ENCODE data around the gene HDAC11. TPM values are rescaled to one million over a fixed set of nuclear protein-coding genes. Genes with fewer than 3 reads are reported as not detected.

Gene HDAC11
- total and polyA plus RNA-seq, 9 donors, result 14.9 to 20.2 (median 17.4) TPM

- Histone ChIP-seq H3K4me3 (ENCODE audit: low read length) (no peak overlapping the region), H3K36me3 (ENCODE audit: control insufficient read depth, insufficient read depth, low read length) (no peaks in the 10 kb centered on the region), H3K27me3 (ENCODE audit: control insufficient read depth, insufficient read depth, low read length) (no peaks in the 10 kb centered on the region), H3K27ac (ENCODE audit: low read length) (no peak overlapping the region), H3K9me3 (replicated peaks; ENCODE audit: control insufficient read depth, low read depth, low read length) (no peaks in the 10 kb centered on the region), H3K4me1 (ENCODE audit: control insufficient read depth, insufficient read depth, low read length) (peaks cover 10% of the 10 kb centered on the region)
- 28% methylated on average over 6 of the region's 12 CpGs for WGBS (ENCODE audit: insufficient coverage)
- peak; percentile 81 for DNase-seq
Measured at GRCh38 chr3:13452490-13453335, 27.4 kb upstream of the HDAC11 start.

GRCh38 chr3:13455644-13456043 lies 24.5 kb upstream of the HDAC11 start:
- no peaks in the 10 kb centered on the region for H3K36me3 ChIP-seq (ENCODE audit: control insufficient read depth, insufficient read depth, low read length)
- no peak for DNase-seq
- no peak overlapping the region for H3K4me3 ChIP-seq (ENCODE audit: low read length)
- H3K27ac ChIP-seq (ENCODE audit: low read length), result no peak overlapping the region
- 75% methylated on average over 2 of the region's 6 CpGs for WGBS (ENCODE audit: insufficient coverage)
- peaks cover 18% of the 10 kb centered on the region for H3K4me1 ChIP-seq (ENCODE audit: control insufficient read depth, insufficient read depth, low read length)
- H3K27me3 ChIP-seq (ENCODE audit: control insufficient read depth, insufficient read depth, low read length), result peaks cover 2% of the 10 kb centered on the region
- H3K9me3 ChIP-seq (replicated peaks; ENCODE audit: control insufficient read depth, low read depth, low read length), result no peaks in the 10 kb centered on the region

GRCh38 chr3:13457593-13457992 lies 22.5 kb upstream of the HDAC11 start:
- Histone ChIP-seq H3K4me1 (ENCODE audit: control insufficient read depth, insufficient read depth, low read length) (peaks cover 11% of the 10 kb centered on the region), H3K4me3 (ENCODE audit: low read length) (no peak overlapping the region), H3K36me3 (ENCODE audit: control insufficient read depth, insufficient read depth, low read length) (no peaks in the 10 kb centered on the region), H3K27me3 (ENCODE audit: control insufficient read depth, insufficient read depth, low read length) (peaks cover 2% of the 10 kb centered on the region), H3K9me3 (replicated peaks; ENCODE audit: control insufficient read depth, low read depth, low read length) (no peaks in the 10 kb centered on the region), H3K27ac (ENCODE audit: low read length) (no peak overlapping the region)
- 88% methylated on average over 3 of the region's 4 CpGs for WGBS (ENCODE audit: insufficient coverage)
- no peak for DNase-seq

GRCh38 chr3:13459605-13460340 lies 20.3 kb upstream of the HDAC11 start:
- H3K27ac ChIP-seq (ENCODE audit: low read length), result no peak overlapping the region
- H3K27me3 ChIP-seq (ENCODE audit: control insufficient read depth, insufficient read depth, low read length), result peaks cover 4% of the 10 kb centered on the region
- no peaks in the 10 kb centered on the region for H3K9me3 ChIP-seq (replicated peaks; ENCODE audit: control insufficient read depth, low read depth, low read length)
- H3K4me3 ChIP-seq (ENCODE audit: low read length), result no peak overlapping the region
- H3K36me3 ChIP-seq (ENCODE audit: control insufficient read depth, insufficient read depth, low read length), result no peaks in the 10 kb centered on the region
- peaks cover 29% of the 10 kb centered on the region for H3K4me1 ChIP-seq (ENCODE audit: control insufficient read depth, insufficient read depth, low read length)
- 65% methylated on average over 4 of the region's 9 CpGs for WGBS (ENCODE audit: insufficient coverage)
- no peak for DNase-seq

GRCh38 chr3:13460341-13460736 lies 19.8 kb upstream of the HDAC11 start:
- H3K4me1 ChIP-seq (ENCODE audit: control insufficient read depth, insufficient read depth, low read length), result peaks cover 32% of the 10 kb centered on the region
- H3K27ac ChIP-seq (ENCODE audit: low read length), result no peak overlapping the region
- whole genome bisulfite sequencing (ENCODE audit: insufficient coverage), result 100% methylated on average over 1 of the region's 7 CpGs
- H3K27me3 ChIP-seq (ENCODE audit: control insufficient read depth, insufficient read depth, low read length), result peaks cover 4% of the 10 kb centered on the region
- H3K4me3 ChIP-seq (ENCODE audit: low read length), result no peak overlapping the region
- no peaks in the 10 kb centered on the region for H3K9me3 ChIP-seq (replicated peaks; ENCODE audit: control insufficient read depth, low read depth, low read length)
- H3K36me3 ChIP-seq (ENCODE audit: control insufficient read depth, insufficient read depth, low read length), result no peaks in the 10 kb centered on the region
- DNase-seq, result no peak

- H3K27me3 ChIP-seq (ENCODE audit: control insufficient read depth, insufficient read depth, low read length), result peaks cover 4% of the 10 kb centered on the region
- no peaks in the 10 kb centered on the region for H3K9me3 ChIP-seq (replicated peaks; ENCODE audit: control insufficient read depth, low read depth, low read length)
- peaks cover 36% of the 10 kb centered on the region for H3K4me1 ChIP-seq (ENCODE audit: control insufficient read depth, insufficient read depth, low read length)
- peak; percentile 34 for DNase-seq
- H3K27ac ChIP-seq (ENCODE audit: low read length), result no peak overlapping the region
- no peak overlapping the region for H3K4me3 ChIP-seq (ENCODE audit: low read length)
- no peaks in the 10 kb centered on the region for H3K36me3 ChIP-seq (ENCODE audit: control insufficient read depth, insufficient read depth, low read length)
- 20% methylated on average over 7 of the region's 14 CpGs for WGBS (ENCODE audit: insufficient coverage)
Measured at GRCh38 chr3:13461169-13462124, 18.7 kb upstream of the HDAC11 start.

- Histone ChIP-seq H3K4me3 (ENCODE audit: low read length) (no peak overlapping the region), H3K27ac (ENCODE audit: low read length) (no peak overlapping the region), H3K9me3 (replicated peaks; ENCODE audit: control insufficient read depth, low read depth, low read length) (no peaks in the 10 kb centered on the region), H3K27me3 (ENCODE audit: control insufficient read depth, insufficient read depth, low read length) (peaks cover 4% of the 10 kb centered on the region), H3K4me1 (ENCODE audit: control insufficient read depth, insufficient read depth, low read length) (peaks cover 36% of the 10 kb centered on the region), H3K36me3 (ENCODE audit: control insufficient read depth, insufficient read depth, low read length) (no peaks in the 10 kb centered on the region)
- 88% methylated on average over 6 of the region's 8 CpGs for WGBS (ENCODE audit: insufficient coverage)
- DNase-seq, result no peak
Measured at GRCh38 chr3:13462125-13462629, 17.9 kb upstream of the HDAC11 start.

GRCh38 chr3:13462822-13463221 lies 17.3 kb upstream of the HDAC11 start:
- peak; percentile 49 for DNase-seq
- WGBS (ENCODE audit: insufficient coverage), result 88% methylated on average over 3 of the region's 5 CpGs
- no peak overlapping the region for H3K4me3 ChIP-seq (ENCODE audit: low read length)
- H3K9me3 ChIP-seq (replicated peaks; ENCODE audit: control insufficient read depth, low read depth, low read length), result no peaks in the 10 kb centered on the region
- H3K4me1 ChIP-seq (ENCODE audit: control insufficient read depth, insufficient read depth, low read length), result peaks cover 36% of the 10 kb centered on the region
- H3K27ac ChIP-seq (ENCODE audit: low read length), result peak overlapping the region; percentile 45
- H3K27me3 ChIP-seq (ENCODE audit: control insufficient read depth, insufficient read depth, low read length), result peaks cover 4% of the 10 kb centered on the region
- no peaks in the 10 kb centered on the region for H3K36me3 ChIP-seq (ENCODE audit: control insufficient read depth, insufficient read depth, low read length)

GRCh38 chr3:13463618-13464400 lies 16.3 kb upstream of the HDAC11 start:
- DNase-seq, result peak; percentile 60
- Histone ChIP-seq H3K4me1 (ENCODE audit: control insufficient read depth, insufficient read depth, low read length) (peaks cover 36% of the 10 kb centered on the region), H3K27ac (ENCODE audit: low read length) (peak overlapping the region; percentile 45), H3K27me3 (ENCODE audit: control insufficient read depth, insufficient read depth, low read length) (peaks cover 4% of the 10 kb centered on the region), H3K36me3 (ENCODE audit: control insufficient read depth, insufficient read depth, low read length) (no peaks in the 10 kb centered on the region), H3K4me3 (ENCODE audit: low read length) (no peak overlapping the region), H3K9me3 (replicated peaks; ENCODE audit: control insufficient read depth, low read depth, low read length) (no peaks in the 10 kb centered on the region)
- WGBS (ENCODE audit: insufficient coverage), result 73% methylated on average over 3 of the region's 11 CpGs
